Glutamatergic neuron (in vitro differentiated cells): ENCODE results near the gene TMEM164. TPM values are rescaled to one million over a fixed set of nuclear protein-coding genes. Genes with fewer than 3 reads are reported as not detected.

ENCODE experiments used
- DNase-seq: peaks from one replicate; pipeline ENCODE4 v3.0.0; 2022
- H3K27ac Mint-ChIP-seq: one replicate; pipeline ENCODE4 v1.8.0; 2020; ENCODE audit warnings: mild to moderate bottlenecking, mixed read lengths, inconsistent platforms; ENCODE audit not compliant: unreplicated experiment
- H3K27me3 Mint-ChIP-seq: one replicate; pipeline ENCODE4 v1.8.0; 2020; ENCODE audit warnings: mild to moderate bottlenecking, moderate library complexity, mixed read lengths, inconsistent platforms; ENCODE audit not compliant: unreplicated experiment
- H3K36me3 Mint-ChIP-seq: one replicate; pipeline ENCODE4 v1.8.0; 2020; ENCODE audit warnings: mild to moderate bottlenecking, mixed read lengths, inconsistent platforms; ENCODE audit not compliant: unreplicated experiment
- H3K4me1 Mint-ChIP-seq: one replicate; pipeline ENCODE4 v1.8.0; 2020; ENCODE audit warnings: mild to moderate bottlenecking, low read depth, mixed read lengths, inconsistent platforms; ENCODE audit not compliant: unreplicated experiment
- H3K4me3 Mint-ChIP-seq: one replicate; pipeline ENCODE4 v1.8.0; 2020; ENCODE audit warnings: mild to moderate bottlenecking, mixed read lengths, inconsistent platforms; ENCODE audit not compliant: unreplicated experiment
- H3K9me3 Mint-ChIP-seq: one replicate; pipeline ENCODE4 v1.8.0; 2020; ENCODE audit warnings: mild to moderate bottlenecking, moderate library complexity, mixed read lengths, inconsistent platforms; ENCODE audit not compliant: unreplicated experiment
- total RNA-seq: library from RNA; stranded (reverse); fragmentation: NEBNext Ultra II Directional; extraction: Animal tissue kit (Norgen Biotek cat#: 25700); gene quantifications from one replicate; pipeline ENCODE4 v1.2.1, GENCODE V29; 2021; ENCODE audit not compliant: unreplicated experiment
- TF ChIP-seq, protein P1 (sequence below): fragments of 200-600 bp; sonication (generic); IDR thresholded peaks from one replicate; pipeline ENCODE4 v1.5.0; 2021; ENCODE audit not compliant: partially characterized antibody, unreplicated experiment

Gene TMEM164
- total RNA-seq, 1 donor from 2014 or later, result 56.6 TPM

DNA sequence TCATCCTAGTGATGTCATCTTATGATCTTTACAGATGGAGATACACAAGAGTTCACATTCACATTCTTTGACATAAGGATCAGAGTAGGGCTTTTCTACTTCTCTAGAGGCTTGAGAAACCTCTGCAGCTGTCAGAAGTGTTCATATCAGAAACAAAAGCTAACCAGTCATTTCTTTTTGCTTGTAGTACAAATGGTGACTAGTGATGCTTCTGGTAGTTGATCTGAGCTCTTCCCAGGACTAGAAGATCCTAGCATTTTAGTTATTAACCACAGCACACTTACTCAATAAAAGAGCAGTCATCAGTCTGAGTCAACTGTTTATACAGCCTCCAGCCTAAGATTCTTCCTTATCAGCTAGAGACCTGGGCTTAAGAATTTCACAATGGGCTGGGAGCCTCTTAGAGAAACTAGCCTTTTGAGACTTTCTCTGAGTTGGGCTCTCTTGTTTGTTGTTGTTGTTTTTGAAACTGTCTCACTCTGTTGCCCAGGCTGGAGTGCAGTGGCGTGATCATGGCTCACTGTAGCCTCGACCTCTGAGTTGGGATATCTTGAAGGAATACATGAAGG lies 84.1 kb downstream of the TMEM164 start:
- Mint-ChIP-seq H3K27me3 (peaks cover 2% of the 10 kb centered on the region), H3K9me3 (peaks cover 2% of the 10 kb centered on the region), H3K27ac (no peak overlapping the region), H3K4me3 (no peak overlapping the region), H3K36me3 (no peaks in the 10 kb centered on the region), H3K4me1 (peaks cover 2% of the 10 kb centered on the region)
- TF ChIP-seq, protein P1, sequence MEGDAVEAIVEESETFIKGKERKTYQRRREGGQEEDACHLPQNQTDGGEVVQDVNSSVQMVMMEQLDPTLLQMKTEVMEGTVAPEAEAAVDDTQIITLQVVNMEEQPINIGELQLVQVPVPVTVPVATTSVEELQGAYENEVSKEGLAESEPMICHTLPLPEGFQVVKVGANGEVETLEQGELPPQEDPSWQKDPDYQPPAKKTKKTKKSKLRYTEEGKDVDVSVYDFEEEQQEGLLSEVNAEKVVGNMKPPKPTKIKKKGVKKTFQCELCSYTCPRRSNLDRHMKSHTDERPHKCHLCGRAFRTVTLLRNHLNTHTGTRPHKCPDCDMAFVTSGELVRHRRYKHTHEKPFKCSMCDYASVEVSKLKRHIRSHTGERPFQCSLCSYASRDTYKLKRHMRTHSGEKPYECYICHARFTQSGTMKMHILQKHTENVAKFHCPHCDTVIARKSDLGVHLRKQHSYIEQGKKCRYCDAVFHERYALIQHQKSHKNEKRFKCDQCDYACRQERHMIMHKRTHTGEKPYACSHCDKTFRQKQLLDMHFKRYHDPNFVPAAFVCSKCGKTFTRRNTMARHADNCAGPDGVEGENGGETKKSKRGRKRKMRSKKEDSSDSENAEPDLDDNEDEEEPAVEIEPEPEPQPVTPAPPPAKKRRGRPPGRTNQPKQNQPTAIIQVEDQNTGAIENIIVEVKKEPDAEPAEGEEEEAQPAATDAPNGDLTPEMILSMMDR, result no peak
- no peak for DNase-seq

DNA sequence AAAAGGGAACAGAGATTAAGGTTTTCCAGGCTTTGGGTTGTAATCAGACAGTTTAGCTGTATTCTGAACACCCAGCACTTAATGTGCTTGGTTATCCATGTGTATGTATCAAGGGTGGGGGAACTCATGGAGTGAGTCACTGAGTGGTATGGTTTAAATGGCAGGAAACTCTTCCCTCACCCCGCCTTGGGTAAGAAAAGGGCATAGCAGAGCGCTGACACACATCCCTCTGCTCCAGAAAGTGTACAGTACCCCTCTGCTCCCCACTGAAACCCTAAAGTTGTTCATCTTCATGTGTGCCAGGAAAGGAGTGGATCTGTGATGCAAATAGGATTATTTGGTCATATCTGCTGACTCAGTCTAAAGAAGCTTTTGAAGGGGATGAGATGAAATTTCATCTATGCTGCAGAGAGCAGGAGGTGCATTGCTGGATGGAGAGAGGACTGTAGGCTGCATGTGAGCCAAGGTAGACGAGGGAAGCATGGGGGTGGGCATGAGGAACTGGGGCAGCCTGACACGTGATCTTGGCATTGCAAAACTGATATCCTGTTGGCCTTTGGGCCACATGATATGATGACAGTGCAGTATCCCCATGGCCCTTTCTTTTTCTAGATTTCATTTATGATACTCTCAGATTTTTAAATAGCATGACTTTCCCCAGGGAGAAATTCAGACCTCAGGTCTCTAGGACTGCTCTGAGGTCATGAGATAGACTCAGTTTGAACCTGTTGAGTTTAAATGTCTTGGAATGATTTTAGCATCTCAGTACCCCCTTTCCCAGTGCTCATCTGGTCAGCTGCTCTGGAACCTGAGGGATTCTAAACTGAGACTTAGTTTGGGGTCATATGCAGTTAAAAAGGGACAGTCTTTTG lies 84.8 kb downstream of the TMEM164 start:
- TF ChIP-seq, protein P1, result no peak
- no peaks in the 10 kb centered on the region for H3K27me3 Mint-ChIP-seq
- H3K9me3 Mint-ChIP-seq, result no peaks in the 10 kb centered on the region
- H3K36me3 Mint-ChIP-seq, result no peaks in the 10 kb centered on the region
- no peak overlapping the region for H3K4me3 Mint-ChIP-seq
- H3K27ac Mint-ChIP-seq, result no peak overlapping the region
- no peaks in the 10 kb centered on the region for H3K4me1 Mint-ChIP-seq
- no peak for DNase-seq

DNA sequence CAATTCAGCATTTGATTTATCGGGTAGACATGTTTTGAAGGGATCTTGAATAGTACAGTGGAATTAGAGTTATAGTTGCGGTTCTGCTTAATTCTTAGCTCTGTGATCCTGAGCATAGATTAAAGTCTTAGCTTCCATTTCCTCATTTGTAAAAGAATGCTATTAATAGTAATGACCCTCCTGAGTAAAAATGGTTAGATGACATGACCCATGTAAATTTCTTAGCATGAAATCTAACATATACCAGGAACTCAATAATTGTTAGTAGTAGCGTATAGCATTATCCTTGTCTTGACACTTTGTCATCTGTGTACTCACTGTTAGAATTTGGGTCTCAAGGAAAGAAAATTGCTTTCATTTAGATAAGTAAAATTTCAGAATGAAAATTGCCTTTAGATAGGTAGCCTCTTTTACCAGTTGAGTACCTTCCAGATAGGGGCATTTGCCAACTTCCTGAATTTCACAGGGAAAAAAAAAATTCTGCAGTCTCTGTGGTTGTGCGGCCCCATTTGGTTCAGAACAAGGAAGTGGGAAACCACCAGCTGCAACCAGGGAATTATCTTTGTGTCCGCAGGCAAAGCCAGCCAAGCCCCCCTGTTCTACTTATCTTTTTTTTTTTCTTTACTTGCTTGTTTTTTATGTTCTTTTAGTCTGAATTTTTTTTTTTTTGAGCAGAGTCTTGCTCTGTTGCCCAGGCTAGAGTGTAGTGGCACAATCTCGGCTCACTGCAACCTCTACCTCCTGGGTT lies 86.9 kb downstream of the TMEM164 start:
- Mint-ChIP-seq H3K36me3 (no peaks in the 10 kb centered on the region), H3K27me3 (no peaks in the 10 kb centered on the region), H3K27ac (no peak overlapping the region), H3K9me3 (peaks cover 2% of the 10 kb centered on the region), H3K4me3 (no peak overlapping the region), H3K4me1 (no peaks in the 10 kb centered on the region)
- DNase-seq, result no peak
- TF ChIP-seq, protein P1, result no peak

DNA sequence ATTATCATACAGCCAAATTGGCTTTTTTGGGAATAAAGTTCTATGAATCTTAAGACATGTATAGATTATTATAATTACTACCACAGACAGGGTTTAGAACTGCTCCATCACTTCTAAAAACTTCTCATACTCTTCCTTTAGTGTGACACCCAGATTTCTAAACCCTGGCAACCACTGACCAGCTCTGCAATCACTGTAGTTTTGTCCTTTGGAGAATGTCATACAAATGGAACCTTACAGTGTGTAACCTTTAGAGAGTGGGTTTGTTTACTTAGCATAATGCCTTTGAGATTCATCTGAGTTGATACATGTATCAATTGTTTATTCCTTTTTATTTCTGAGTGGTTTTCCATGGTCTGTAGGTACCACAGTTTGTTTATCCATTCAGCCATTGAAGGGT lies 95.0 kb downstream of the TMEM164 start:
- TF ChIP-seq, protein P1, result no peak
- no peak overlapping the region for H3K4me3 Mint-ChIP-seq
- no peaks in the 10 kb centered on the region for H3K27me3 Mint-ChIP-seq
- no peak for DNase-seq
- H3K9me3 Mint-ChIP-seq, result peaks cover 2% of the 10 kb centered on the region
- H3K4me1 Mint-ChIP-seq, result no peaks in the 10 kb centered on the region
- peaks cover 6% of the 10 kb centered on the region for H3K36me3 Mint-ChIP-seq
- no peak overlapping the region for H3K27ac Mint-ChIP-seq

DNA sequence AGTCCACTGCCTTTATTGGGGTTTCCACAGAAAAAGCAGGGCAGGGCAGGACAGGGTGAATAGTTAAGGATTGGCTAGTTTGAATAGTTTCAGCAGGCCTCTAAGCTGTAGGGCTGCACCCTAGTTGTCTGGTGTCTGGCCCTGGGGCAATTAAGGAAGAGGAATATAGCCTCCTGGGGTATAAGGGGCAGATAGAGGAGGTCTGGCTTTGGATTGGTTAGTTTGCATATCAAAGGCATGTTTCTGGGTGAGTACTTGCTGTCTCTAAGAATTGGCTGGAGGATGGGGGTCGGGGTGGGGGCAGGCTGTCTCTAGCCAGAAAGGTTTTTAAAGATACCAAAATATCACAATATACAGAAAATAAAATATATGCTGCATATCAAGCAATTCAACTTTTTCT lies 100.4 kb downstream of the TMEM164 start:
- DNase-seq, result no peak
- H3K4me1 Mint-ChIP-seq, result peaks cover 3% of the 10 kb centered on the region
- H3K9me3 Mint-ChIP-seq, result no peaks in the 10 kb centered on the region
- TF ChIP-seq, protein P1, result no peak
- no peak overlapping the region for H3K4me3 Mint-ChIP-seq
- no peak overlapping the region for H3K27ac Mint-ChIP-seq
- no peaks in the 10 kb centered on the region for H3K36me3 Mint-ChIP-seq
- H3K27me3 Mint-ChIP-seq, result peaks cover 5% of the 10 kb centered on the region
